Frontal cortex (tissue), 4 donors: Measurements from ENCODE around the gene LMO7. TPM values are rescaled to one million over a fixed set of nuclear protein-coding genes. Genes with fewer than 3 reads are reported as not detected.

ENCODE experiments used
- DNase-seq, 2 donors: peaks; one replicate each; pipeline ENCODE4 v3.0.0; 2012; ENCODE audit warnings: low spot score in 2 of 2
- FAIRE-seq: peaks from 2 replicates; lab custom pipeline; 2012; peaks lifted over from hg19 to GRCh38; lab: Jason Lieb, UNC
- total RNA-seq: library from RNA; depleted of rRNA; stranded (reverse); fragments of >200 nt; gene quantifications from one replicate; pipeline ENCODE4 v1.2.3, GENCODE V29; 2014
- donor health status: control.
- donor health status: control.
- donor health status: control.

Gene LMO7
- total RNA-seq, 1 donor from 2014 or later: 118 TPM

GRCh38 chr13:75818968-75819225 lies 182.8 kb downstream of the LMO7 start:
- FAIRE-seq (no peak), DNase-seq (no peak)

DNA sequence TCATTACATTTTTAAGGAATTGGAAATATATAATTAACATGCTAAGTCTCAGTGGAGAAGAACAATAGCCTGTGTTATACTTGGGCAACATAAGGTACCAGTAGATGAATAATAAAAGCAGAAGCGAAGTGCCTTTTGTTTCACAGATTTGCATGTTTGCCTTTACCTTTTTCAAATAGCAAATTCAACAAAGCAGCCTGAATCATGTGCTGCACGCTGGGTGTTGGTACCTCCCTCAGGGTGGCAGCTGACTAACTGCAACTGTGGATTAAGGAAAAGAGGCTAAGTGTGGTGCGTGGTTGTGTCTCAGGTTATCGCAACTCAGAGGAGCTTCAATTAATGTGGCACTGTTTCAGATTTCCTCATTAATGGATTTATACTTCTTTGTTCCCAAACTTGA lies 189.0 kb downstream of the LMO7 start:
- FAIRE-seq: no peak
- DNase-seq: no peak

DNA sequence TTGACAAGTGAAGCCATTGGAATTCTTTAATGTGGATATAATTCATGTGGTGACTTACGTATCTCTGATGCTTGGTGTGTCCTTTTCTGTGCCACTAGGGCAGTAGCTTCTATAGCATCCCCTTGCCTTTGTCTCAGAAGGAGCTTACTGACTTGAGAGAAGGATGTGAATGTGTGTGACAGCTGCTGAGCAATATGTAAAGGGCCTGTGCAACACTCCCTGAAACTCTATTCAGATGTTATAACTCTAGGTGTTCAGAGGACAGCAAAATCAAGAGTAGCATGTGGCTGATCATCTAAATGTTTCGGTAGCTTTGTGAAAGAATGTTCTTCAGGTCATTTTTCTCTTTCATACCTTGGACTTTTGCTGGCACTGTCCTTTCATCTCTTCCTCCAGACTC lies 189.5 kb downstream of the LMO7 start:
- DNase-seq (no peak), FAIRE-seq (no peak)

DNA sequence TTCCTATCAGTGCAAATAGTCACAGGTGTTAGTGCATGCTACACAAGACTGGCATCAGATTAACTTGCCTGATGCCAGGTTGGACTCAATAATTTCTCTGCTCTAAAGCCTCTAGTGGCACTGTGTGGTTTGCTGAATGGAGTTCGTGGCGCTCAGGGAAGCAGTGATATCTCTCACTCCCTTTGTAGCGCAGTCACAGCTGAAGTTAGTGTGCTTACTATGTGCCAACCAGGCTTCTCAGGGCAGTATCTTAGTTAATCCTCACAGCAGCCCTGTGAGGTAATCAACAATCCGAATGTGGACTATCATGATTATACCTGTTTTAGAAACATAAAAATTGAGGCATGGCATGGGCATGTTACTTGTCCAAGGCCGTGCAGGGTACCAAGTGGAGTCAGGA lies 190.3 kb downstream of the LMO7 start:
- DNase-seq (no peak), FAIRE-seq (no peak)

DNA sequence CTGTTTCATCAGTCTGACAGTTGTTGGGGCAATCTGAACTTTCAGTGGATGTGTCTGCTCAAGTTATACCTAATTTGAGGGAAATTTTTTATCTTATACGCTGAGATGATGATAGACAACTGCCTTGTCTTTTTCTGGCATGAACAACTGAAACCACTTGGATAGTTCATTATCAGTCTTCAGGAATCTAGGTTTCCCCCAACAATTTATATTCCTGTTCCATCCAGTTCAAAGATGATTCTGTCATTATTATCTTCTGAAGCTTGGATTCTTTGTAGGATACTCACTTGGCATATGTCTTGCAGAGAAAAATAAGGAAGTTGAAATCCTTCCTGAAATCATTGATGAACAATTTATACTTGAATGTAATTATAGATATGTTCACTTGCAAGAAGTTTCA lies 193.7 kb downstream of the LMO7 start:
- FAIRE-seq (no peak), DNase-seq (no peak)

DNA sequence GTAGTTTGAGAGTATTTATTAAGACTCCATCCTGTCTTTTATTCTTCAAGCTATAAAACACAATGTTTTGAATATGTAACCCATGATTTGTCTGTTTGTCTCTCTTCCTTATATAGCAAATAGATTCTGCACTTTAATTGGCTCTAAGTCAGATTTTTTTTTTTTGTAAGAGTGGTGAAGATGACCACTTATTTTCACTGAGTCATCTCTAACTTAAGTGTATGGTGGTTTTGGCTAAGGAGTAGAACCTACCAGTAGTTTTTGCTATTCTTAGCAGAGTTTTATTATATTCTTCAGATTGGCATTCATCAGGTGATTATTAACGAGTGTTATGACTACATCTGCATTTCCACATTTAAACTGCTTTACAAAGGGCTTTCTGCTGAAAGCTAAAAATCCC lies 194.7 kb downstream of the LMO7 start:
- no peak for FAIRE-seq
- DNase-seq: no peak

GRCh38 chr13:75831389-75831788 lies 195.3 kb downstream of the LMO7 start:
- FAIRE-seq: no peak

DNA sequence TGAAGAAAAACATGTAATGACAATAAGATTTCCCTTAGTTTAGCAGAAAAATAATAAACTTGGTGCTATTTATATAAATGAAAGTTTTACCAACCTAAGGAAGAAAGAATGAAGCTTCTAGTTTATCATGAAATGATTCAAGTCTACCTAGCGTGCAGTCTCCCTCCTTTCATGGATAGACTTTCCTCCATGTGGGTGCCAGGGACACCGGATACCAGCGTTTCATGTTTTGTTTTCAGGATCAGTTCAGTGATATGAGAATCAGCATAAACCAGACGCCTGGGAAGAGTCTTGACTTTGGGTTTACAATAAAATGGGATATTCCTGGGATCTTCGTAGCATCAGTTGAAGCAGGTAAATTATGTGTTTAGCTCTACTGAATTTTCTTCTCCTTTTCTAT lies 196.7 kb downstream of the LMO7 start:
- FAIRE-seq (no peak), DNase-seq (no peak)

More at GRCh38 chr13:75831389-75831788, 195.3 kb downstream of the LMO7 start:
- DNase-seq: no peak

DNA sequence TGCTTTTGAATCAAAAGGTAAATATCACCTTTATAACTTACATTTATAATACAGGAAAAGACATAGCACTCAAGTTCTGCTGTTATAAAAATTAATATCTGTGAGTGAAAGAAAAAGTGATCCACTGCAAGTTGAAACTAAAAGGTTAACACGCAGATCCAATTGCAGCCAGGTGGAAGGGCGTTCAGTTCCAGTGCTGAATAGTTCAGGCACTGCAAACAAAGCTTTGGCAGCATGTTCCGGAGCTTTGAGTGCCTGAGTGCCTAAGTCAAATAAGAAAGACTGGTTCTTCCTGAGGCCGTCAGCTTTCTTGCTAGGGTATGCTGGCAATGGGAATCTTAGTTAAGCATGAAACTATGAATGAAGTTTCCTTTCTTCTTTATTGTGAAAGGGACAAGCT lies 200.3 kb downstream of the LMO7 start:
- DNase-seq: no peak
- FAIRE-seq: no peak

GRCh38 chr13:75838366-75839005 lies 202.4 kb downstream of the LMO7 start:
- FAIRE-seq: no peak
- no peak for DNase-seq

DNA sequence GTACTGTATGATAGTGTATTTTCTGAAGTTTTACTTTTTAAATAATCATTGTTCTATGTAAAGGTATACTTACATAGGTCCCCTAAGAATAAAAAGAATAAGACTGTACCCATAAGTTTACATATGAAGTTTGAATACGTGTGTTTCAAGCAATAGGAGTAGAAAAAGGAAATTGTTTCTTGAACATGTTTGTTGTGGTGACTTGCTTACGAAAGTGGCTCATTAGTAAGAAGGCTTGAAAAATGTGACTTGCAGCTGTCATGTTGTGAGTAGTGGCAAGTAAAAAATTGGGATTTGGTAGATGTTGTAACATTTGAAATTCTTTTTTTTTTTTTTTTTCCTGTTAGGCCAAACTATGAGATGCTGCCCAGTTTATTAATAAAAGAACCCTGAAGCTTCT lies 203.3 kb downstream of the LMO7 start:
- DNase-seq (no peak), FAIRE-seq (peak; percentile 24)

- FAIRE-seq (no peak), DNase-seq (no peak)
Observed at GRCh38 chr13:75841905-75842304, 205.8 kb downstream of the LMO7 start.

- no peak for FAIRE-seq
- DNase-seq: no peak
Observed at GRCh38 chr13:75843074-75843473, 206.9 kb downstream of the LMO7 start.

GRCh38 chr13:75843991-75844390 lies 207.9 kb downstream of the LMO7 start:
- FAIRE-seq: no peak
- no peak for DNase-seq

- DNase-seq (no peak), FAIRE-seq (no peak)
Observed at GRCh38 chr13:75847588-75847987, 211.5 kb downstream of the LMO7 start.

GRCh38 chr13:75850916-75851315 lies 214.8 kb downstream of the LMO7 start:
- DNase-seq (no peak), FAIRE-seq (no peak)

DNA sequence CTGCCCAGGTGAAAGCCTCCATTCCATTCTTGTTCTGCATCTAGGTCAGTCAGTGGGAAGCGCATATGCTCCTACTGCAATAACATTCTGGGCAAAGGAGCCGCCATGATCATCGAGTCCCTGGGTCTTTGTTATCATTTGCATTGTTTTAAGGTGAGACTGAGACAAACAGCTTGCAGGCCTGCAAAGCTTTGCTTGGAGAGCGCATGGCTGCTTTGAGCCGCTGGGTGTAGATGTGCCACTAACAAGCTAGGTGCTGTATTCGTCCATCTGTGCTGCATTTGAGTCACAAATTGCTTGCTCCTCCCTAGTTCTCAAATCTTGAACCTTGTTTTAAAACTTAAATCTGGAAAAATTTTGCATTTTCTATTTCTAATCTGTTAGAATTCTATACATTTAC lies 219.1 kb downstream of the LMO7 start:
- DNase-seq (no peak), FAIRE-seq (no peak)

DNA sequence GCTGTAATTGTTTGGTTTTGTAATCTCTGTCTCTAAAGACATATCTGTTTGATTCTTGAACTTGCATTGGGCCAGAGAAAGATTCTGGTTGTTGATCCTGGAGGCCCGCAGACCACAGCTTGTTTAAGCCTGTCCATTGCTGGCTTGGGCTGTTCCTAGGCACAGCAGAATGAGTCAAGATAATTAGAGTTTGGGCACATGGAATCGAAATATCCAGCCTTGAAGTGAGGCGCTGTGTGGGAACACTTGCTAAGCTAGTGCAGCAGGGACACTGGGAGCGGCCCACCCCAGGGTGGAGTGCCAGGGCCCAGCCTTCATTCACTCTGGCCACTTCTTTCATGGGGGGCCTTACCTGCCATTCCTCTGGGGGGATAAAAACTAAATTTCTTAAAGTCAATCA lies 219.7 kb downstream of the LMO7 start:
- FAIRE-seq: no peak
- DNase-seq: no peak

- no peak for FAIRE-seq
- no peak for DNase-seq
Observed at GRCh38 chr13:75857291-75857690, 221.2 kb downstream of the LMO7 start.

DNA sequence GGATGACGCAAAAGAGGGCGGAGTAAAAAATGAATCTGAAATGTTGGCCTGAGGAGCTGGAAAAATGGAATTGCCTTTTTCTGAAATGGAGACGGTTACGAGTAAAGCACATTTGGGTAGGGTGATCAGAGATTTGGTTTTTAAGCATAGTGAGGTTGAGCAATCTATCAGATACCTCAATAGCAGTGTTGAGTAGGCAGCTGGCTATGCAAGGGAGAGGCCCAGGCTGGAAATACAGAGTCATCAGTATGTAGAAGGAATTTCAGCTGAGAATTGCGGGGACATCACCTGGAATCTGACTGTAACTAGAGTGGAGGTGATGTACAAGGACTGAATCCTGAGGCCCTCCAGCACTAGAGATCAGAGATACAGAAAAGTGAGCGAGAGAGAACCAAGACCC lies 224.8 kb downstream of the LMO7 start:
- no peak for FAIRE-seq

DNA sequence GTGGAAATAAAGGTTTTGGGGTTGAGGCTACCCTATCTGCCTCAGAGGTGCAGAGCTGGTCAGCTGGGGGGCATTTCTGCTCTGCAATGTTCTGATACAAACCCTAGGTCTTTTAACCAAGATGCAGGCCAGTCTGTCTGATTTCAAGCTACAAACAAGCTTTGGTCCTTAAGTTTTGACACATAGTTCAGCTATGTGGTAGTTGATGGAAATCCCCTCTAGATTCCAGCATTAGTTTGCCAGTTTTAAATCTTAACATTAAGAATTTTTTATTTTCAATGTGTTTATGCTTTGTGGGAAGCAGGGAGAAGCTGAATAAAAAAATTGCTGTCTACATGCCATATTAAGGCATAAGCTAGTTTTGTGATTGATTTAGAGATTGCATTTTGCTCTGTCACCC lies 225.7 kb downstream of the LMO7 start:
- FAIRE-seq: no peak

More for the DNA sequence above, 224.8 kb downstream of the LMO7 start:
- no peak for DNase-seq

DNA sequence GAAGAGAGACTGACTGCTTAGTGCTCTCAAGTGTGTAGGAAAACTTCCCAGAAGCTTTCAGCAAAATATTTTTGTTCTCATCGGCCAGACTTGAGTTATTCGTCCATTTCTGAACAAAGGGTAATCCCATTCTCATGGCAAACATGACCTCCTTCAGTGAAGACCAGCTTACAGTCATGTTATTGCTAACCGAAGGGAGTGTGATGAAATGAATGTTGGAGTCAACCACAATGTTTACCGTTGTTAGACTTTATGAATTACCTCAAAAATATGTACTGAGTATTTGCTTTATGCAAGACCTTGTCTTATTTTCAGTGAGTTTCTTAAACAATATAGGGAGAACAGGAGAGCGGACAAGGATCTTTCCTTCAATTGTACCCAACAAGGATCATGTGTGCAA lies 228.6 kb downstream of the LMO7 start:
- no peak for DNase-seq
- no peak for FAIRE-seq

More for the DNA sequence above, 225.7 kb downstream of the LMO7 start:
- DNase-seq: no peak
